SK-MEL-5 (cell line): ENCODE results near the gene SLX1B. TPM values are rescaled to one million over a fixed set of nuclear protein-coding genes. Genes with fewer than 3 reads are reported as not detected.
"Not testable (repeated sequence)": the region's sequence is repeated elsewhere in the genome, so short reads cannot be mapped to it uniquely, and the experiment has no call there.

Experiments
- DNase-seq: peaks from one replicate; pipeline ENCODE4 v3.0.0-alpha.2; 2016; ENCODE audit warnings: low read depth, low spot score
- in situ Hi-C: cut with HindIII; loops from 2 replicates; pipeline ENCODE4 v1.10.0; 2016; ENCODE audit warnings: low sequenced_read_pairs, high pct_unique_total_duplicates, low pct_unique_long_range_greater_than_20kb
- polyA plus RNA-seq, 2 experiments: library from polyadenylated mRNA; depleted of rRNA; stranded (reverse); fragments of >200 nt; gene quantifications; 2 replicates each; pipeline ENCODE4 v1.2.3, GENCODE V29; 2015
- total RNA-seq: library from RNA; depleted of rRNA; stranded (reverse); fragments of >200 nt; shearing (Covaris generic); gene quantifications from 2 replicates; pipeline ENCODE4 v1.2.3, GENCODE V29; 2014; rRNA removed

Gene SLX1B
- 0.71 and 1.8 TPM in 2 replicates for total RNA-seq
- polyA plus RNA-seq (2015; cell fraction: cytosol; rRNA removed) = 35.6 and 56.2 TPM in 2 replicates
- 33.5 and 39.6 TPM in 2 replicates for polyA plus RNA-seq (2015; cell fraction: nucleus; rRNA removed)

DNA sequence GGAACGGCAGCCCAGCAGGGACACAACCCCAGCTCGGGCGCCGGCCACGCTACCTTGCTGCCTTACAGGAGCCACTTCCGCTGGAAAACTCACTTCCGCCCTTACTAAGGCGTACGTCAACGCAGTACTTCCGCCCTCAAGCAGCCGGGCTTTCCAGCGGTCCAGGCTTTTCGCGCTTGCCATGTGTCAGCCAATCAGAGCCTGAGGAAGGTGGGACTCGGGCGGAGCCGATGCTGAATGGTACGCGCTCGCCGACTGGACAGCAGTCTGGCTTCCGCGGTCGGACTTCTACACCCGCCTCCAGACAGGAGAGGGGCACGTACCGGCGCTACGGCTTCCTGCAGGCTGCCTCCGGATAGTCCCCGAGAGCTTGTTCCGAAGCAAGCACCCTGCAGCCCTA is at the start of gene SLX1B, which contains the start of gene BOLA2:
Gene SLX1B, plus strand, starts transcription at position 265 of the 400 bp plus-strand sequence.
Gene BOLA2, minus strand, starts transcription at position 83 of the 400 bp plus-strand sequence. CDS start 98 bp downstream, outside the sequence.
- in situ Hi-C loops, DNase-seq: not testable (repeated sequence)

DNA sequence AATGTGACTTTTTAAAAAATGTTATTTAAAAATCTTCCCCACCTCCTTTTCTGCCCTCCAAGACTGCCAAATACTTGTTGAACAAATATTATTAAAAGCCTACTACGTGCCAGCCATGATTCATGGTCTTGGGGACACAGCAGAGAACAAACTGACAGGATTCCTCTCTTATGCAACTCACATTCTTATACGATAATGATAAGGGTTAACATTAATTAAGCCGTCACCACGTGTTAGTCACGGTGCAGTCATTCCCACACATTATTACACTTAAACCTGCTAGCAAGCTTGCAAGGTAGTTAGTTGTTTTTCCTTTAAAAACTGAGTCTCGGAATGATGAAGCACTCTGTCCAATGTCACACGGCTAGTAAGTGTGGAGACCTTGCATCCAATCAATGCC is 49.1 kb upstream of the SLX1B start:
- in situ Hi-C loops, DNase-seq: not testable (repeated sequence)

DNA sequence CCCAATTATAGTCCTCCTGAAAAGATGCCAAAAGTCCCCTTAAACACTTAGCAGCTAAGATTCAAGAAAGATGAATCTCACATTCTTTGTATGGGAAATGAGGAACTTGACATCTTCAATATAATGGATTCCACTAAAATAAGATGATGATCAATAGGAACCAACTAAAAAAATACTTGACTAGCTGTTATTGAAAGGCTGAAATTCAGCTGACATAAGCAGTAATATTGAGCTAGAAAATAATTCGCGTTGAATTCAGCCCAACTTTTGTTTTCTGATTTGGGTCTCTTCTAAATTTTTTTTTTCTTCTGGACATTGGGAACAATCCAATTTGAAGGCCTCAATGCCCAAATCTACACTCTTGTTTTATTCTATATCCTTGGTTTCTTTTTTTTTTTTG is 30.7 kb upstream of the SLX1B start:
- DNase-seq, in situ Hi-C loops: not testable (repeated sequence)

DNA sequence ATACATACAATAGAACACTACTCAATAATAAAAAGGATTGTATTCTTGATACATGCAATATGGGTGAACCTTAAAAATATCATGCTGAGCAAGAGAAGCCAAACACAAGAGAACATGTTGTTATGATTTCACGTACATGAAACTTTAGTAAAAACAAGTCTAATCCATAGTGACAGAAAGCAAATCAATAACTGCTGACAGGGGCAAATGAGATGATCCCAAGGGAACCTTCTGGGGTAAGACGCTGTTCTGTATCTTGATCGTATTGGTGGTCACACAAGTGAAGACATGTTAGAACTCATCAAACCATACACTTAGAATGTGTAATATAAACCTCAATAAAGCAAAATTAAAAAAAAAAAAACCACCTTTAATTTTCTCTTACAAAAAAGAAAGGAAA is 28.9 kb upstream of the SLX1B start:
- DNase-seq, in situ Hi-C loops: not testable (repeated sequence)

DNA sequence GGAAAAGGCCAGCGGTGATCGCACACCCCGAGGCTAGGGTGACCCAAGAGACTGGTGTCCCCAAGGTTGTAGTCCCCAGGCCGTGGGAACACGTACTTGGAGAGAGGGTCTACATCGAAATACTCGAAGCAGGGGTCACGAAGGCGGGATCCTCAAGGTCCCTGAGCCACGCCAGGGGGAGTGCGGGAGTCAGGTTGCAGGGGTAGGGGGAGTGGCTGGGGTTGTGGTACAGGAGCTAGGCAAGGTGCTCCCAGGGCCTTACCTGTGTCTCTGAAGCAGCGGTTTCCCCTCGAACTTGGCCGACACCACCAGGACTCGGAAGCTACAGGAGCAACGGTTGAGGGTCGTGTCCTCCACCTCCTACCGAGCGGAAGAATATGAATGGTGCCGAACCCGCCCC is 579 bp upstream of the SLX1B start:
- DNase-seq, in situ Hi-C loops: not testable (repeated sequence)

DNA sequence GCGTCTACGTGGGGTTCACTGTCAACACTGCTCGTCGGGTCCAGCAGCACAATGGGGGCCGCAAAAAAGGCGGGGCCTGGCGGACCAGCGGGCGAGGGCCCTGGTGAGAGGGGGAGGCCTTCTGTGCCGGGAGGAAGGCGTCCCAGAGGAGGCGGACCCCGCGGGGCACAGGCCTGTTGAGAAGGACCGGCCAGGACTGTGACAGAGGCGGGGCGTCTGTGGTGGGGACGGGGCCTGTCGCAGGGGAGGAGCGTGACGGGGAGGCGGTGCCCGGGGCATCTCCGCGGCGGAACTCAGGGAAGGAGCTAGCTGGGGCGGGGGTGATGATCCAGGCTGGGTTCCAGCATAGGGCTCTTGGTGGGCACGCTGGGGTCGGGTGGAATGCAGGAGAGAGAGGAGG is 495 bp downstream of the SLX1B start:
- DNase-seq, in situ Hi-C loops: not testable (repeated sequence)

DNA sequence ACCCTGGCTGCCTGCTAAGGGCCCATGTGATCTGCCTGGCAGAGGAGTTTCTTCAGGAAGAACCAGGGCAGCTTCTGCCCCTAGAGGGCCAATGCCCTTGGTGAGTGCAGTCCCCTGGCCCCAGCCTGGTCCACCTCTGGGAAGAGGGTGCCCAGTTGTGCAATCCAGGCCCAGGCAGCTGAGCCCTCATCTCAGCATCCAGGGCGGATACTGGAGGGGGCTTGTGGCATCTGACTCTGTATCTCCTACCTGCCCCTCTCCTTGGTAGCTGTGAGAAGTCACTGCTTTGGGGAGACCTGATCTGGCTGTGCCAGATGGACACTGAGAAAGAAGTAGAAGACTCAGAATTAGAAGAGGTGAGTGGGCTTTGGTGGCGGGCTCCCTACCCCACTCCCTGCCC is 3.3 kb downstream of the SLX1B start:
- DNase-seq, in situ Hi-C loops: not testable (repeated sequence)

DNA sequence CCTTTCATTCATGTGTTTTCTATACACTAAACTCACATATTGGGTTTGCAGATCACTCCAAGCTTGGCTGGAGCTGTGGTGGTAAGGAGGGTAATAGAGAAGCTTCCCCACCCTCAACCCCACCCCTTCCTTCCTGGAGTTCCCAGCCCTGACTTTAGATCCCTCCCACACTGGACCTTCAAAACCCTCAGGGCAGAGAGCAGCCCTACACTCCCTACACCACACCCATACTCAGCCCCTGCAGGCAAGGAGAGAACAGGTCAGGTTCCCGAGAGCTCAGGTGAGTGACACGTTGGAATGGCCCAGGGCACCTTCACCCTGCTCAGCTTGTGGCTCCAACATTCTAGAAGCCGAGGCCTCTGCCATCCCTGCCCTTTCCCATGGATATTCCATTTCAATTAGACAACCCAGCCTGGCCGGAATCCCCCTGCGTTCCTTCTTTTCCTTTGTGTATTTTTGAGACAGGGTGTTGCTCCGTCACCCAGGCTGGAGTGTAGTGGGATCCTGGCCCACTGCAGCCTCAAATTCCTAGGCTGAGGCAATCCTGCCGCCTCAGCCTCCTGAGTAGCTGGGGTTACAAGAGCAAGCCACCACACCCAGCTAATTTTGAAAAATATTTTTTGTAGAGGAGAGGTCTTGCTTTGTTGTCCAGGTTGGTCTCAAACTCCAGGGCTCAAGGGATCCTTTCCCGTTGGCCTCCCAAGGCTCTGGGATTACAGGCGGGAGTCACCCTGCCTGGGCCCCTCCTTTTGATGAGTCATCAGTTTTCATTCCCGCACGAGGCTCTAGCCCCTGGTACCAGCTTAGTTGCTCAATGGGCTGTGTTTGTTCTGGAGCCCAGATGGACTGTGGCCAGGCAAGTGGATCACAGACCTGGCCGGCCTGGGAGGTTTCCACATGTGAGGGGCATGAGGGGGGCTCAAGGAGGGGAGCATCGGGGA is 5.6 kb downstream of the SLX1B start, which contains the start of gene SULT1A4:
Gene SULT1A4, plus strand, starts transcription at position 208 of the 941 bp plus-strand sequence. CDS start 1,473 bp downstream, outside the sequence.
- in situ Hi-C loops = not testable (repeated sequence)

DNA sequence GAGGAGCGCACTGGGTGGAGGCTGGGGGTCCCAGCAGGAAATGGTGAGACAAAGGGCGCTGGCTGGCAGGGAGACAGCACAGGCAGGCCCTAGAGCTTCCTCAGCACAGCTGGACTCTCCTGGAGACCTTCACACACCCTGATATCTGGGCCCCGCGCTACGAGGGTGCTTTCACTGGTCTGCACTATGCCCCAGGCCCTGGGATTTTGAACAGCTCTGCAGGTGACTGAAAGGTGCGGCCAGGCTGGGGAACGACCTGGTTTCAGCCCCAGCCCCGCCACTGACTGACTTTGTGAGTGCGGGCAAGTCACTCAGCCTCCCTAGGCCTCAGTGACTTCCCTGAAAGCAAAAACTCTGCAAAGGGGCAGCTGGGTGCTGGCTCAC is 6.3 kb downstream of the SLX1B start:
- in situ Hi-C loops, DNase-seq: not testable (repeated sequence)

More for the DNA sequence above, 5.6 kb downstream of the SLX1B start, which contains the start of gene SULT1A4:
- not testable (repeated sequence) for DNase-seq

DNA sequence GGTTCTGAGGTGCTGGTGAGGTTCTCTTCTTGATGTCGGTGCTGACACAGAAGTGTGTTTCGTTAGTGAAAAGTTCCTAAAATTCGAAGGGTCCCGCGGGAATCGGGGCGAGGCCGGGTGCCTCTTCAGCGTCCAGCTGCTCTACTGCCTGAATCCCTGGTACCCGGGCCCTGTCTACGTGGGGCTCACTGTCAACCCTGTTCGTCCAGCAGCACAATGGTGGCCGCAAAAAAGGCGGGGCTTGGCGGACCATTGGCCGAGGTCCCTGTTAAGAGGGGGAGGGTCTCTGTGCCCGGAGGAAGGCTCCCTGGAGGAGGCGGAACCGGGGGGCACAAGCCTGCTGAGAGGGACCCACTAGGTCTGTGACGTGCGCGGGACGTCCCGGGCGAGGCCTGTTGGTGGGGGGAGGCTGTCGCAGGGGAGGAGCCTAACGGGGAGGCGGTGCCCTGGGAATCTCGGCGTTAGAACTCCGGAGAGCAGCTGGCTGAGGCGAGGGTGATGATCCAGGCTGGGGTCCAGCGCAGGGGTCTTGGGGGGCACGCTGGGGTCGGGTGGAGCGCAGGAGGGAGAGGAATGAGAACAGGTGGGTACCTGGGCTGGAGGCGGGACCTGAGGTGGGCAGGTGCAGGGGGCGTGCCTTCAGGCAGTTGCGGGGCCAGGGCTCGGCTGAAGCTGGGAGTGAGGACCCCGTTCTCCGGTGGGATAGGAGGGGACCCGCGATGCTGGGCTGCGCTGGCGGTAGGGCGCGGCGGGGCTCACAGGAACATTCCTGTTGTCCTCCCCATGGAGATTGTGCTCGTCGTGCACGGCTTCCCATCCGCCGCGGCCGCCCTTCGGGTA is 11.9 kb downstream of the SLX1B start:
- in situ Hi-C loops, DNase-seq: not testable (repeated sequence)

DNA sequence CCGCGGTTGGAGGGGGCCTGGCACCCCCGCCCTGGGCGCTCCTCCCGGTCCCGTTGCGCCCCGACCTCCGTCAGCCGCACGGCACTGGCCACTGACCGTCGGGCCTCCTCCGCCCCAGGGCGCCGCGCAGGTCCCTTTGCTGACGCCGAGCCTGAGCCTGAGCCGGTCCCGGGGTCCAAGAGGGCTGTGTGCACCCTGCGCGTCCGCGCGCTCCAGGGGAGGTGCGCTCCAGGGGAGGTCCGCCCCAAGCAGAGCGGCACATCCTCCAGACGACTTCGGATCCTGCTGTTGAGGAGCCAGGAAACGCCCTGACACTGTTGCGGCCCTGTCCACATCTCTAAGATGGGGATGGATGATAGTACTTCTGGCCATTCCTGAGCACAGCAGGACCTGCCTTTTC is 12.6 kb downstream of the SLX1B start:
- in situ Hi-C loops, DNase-seq: not testable (repeated sequence)

DNA sequence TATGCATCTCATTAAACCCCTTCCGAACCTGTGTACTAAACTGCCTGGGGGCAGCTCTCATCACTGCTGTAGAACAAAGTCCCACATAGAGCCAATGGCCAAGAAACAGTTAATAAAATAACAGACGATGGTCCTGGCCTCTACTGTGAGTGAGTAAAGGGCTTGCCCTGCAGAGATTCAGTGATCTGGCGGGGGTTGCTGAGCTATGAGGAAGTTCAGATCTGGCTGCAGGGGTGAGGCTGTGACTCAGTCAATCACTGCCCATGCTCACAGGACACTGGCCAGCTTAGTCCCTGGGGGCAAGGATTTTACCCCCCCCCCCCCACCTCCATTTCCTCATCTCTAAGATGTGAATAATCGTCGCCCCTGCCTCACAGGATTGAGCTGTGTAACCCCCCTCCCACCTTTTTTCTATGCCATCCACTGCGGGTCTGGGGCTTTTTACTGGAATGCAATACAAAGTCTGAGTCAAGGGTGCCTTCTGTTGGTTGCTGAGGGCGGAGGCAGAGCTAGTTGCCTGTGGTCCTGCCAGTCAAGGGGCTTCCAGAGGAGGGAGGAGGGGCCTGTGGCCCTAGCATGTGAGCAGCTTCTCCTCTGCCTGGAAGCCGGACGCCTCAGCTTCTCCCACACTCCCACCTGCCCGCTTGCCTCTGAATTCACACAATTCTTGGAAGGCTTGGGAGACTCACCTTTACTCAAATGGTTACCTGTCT is 13.5 kb downstream of the SLX1B start:
- in situ Hi-C loops, DNase-seq: not testable (repeated sequence)

DNA sequence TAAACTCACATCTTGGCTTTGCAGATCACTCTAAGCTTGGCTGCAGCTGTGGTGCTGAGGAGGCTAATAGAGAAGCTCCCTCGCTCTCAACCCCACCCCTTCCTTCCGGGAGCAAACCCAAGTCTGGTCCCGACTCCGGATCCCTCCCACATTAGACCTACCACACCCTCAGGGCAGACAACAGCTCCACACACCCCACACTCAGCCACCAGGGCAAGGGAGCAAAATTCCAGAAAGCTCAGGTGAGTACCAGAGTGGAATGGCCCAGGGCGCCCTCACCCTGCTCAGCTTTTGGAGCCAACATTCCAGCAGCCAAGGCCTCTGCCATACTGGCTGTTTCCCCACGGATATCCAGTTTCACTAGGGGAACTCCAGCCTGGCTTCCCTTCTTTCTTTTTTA is 15.3 kb downstream of the SLX1B start:
- in situ Hi-C loops, DNase-seq: not testable (repeated sequence)

DNA sequence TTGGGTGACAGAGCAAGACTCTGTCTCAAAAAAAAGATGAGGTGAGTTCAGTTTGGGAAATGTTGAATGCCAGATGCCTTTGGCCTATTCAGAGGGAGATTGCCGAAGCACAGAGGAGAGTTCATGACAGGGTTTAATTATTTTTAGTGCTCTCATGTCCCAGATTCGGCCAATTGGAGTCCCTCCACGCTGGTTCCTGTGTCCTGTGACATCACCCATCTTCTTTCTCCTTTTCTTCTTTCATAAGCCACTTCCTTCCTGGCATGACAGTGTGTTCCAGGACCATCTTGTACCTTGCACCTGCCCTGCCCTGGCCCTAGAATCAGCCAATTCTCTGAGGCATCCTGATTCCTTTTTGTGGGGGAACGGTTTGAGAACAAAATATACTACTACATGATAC is 17.7 kb downstream of the SLX1B start:
- DNase-seq, in situ Hi-C loops: not testable (repeated sequence)

DNA sequence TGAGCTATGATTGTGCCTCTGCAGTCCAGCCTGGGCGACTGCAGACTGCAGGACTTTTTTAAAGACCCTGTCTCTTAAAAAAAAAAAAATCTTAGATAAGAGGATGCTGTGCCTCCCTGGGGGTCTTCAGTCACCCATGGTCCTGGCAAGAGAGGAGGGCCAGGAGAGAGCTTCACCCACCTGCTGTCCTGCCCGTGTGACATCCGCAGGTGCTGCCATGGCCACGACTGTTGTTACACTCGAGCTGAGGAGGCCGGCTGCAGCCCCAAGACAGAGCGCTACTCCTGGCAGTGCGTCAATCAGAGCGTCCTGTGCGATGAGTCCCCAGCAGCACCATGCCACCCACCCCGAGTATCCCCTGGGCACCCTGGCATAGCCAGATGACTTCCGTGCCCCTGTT is 27.9 kb downstream of the SLX1B start:
- in situ Hi-C loops, DNase-seq: not testable (repeated sequence)

DNA sequence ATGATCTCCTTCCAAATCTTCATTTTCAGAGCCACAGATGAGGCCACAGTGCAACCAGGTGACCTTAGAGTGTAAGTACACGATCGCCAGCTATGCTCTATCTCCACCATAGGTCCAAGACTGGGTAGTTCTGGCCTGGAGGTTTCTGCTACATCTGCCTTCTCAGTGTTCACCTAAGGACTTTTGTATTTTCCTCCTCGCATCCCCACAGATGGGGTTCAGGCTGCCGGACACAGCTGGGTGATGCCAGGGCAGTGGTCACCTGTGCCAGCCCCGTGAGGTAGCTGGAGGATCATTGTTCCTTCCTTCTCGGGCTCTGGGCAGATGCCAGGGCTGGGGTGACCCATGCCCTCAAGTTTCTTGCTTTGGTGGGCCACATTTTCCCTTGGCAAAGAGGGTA is 52.0 kb downstream of the SLX1B start, which contains the start of gene NPIPB12:
Gene NPIPB12, minus strand, starts transcription at position 101 of the 400 bp plus-strand sequence.
- DNase-seq, in situ Hi-C loops: not testable (repeated sequence)
